HepG2 (cell line): ENCODE results near the gene ABCA3. TPM values are rescaled to one million over a fixed set of nuclear protein-coding genes. Genes with fewer than 3 reads are reported as not detected.

Experiments
- GPN1 ChIP-seq: sonication (generic); formaldehyde crosslinking; IDR thresholded peaks from 2 replicates; pipeline ENCODE4 v1.5.1; 2020; ENCODE audit warnings: missing genetic modification reagents, borderline replicate concordance
- HHEX ChIP-seq: IDR thresholded peaks from 2 replicates; pipeline ENCODE4 v1.6.1; 2016; ENCODE audit warnings: control low read depth
- HOXD1 ChIP-seq: sonication (generic); formaldehyde crosslinking; IDR thresholded peaks from 2 replicates; pipeline ENCODE4 v1.5.0; 2020; ENCODE audit warnings: missing genetic modification reagents
- LBX2 ChIP-seq: sonication (generic); formaldehyde crosslinking; IDR thresholded peaks from 2 replicates; pipeline ENCODE4 v1.5.0; 2020; ENCODE audit warnings: missing genetic modification reagents, mild to moderate bottlenecking, borderline replicate concordance
- MAF1 ChIP-seq: sonication (generic); formaldehyde crosslinking; IDR thresholded peaks from 2 replicates; pipeline ENCODE4 v1.5.0; 2020; ENCODE audit warnings: missing genetic modification reagents, borderline replicate concordance
- MTF2 ChIP-seq: sonication (generic); formaldehyde crosslinking; IDR thresholded peaks from 2 replicates; pipeline ENCODE4 v1.5.0; 2020; ENCODE audit warnings: missing genetic modification reagents, borderline replicate concordance
- MYPOP ChIP-seq: sonication (generic); formaldehyde crosslinking; IDR thresholded peaks from 2 replicates; pipeline ENCODE4 v1.8.1; 2023; ENCODE audit warnings: mild to moderate bottlenecking, moderate library complexity, missing genetic modification reagents
- NFYC ChIP-seq: IDR thresholded peaks from 2 replicates; pipeline ENCODE4 v1.6.1; 2016; ENCODE audit warnings: missing genetic modification reagents, missing compliant biosample characterization
- NR2F2 ChIP-seq: IDR thresholded peaks from 2 replicates; pipeline ENCODE4 v1.6.1; 2012; ENCODE audit warnings: low read depth, inconsistent platforms, borderline replicate concordance
- SALL1 ChIP-seq: sonication (generic); formaldehyde crosslinking; IDR thresholded peaks from 2 replicates; pipeline ENCODE4 v1.8.0; 2022; ENCODE audit warnings: mild to moderate bottlenecking, missing genetic modification reagents
- TCF7 ChIP-seq: sonication (generic); IDR thresholded peaks from 2 replicates; pipeline ENCODE4 v1.6.1; 2016; ENCODE audit warnings: antibody characterized with exemption, low read depth
- ZBTB2 ChIP-seq: sonication (generic); formaldehyde crosslinking; IDR thresholded peaks from 2 replicates; pipeline ENCODE4 v1.8.0; 2022; ENCODE audit warnings: low read depth, missing genetic modification reagents
- ZBTB7B ChIP-seq: sonication (generic); formaldehyde crosslinking; IDR thresholded peaks from 2 replicates; pipeline ENCODE4 v1.4.0; 2020; ENCODE audit warnings: missing genetic modification reagents
- ZFP91 ChIP-seq: sonication (generic); formaldehyde crosslinking; IDR thresholded peaks from 2 replicates; pipeline ENCODE4 v1.9.0; 2022; ENCODE audit warnings: missing genetic modification reagents, mild to moderate bottlenecking, borderline replicate concordance
- ZMAT3 ChIP-seq: sonication (generic); formaldehyde crosslinking; conservative IDR thresholded peaks from 2 replicates; pipeline ENCODE4 v1.7.0; 2021; ENCODE audit warnings: missing genetic modification reagents
- ZMYM2 ChIP-seq: sonication (generic); formaldehyde crosslinking; IDR thresholded peaks from 2 replicates; pipeline ENCODE4 v1.8.0; 2022; ENCODE audit warnings: mild to moderate bottlenecking, missing genetic modification reagents
- ZNF101 ChIP-seq: sonication (generic); formaldehyde crosslinking; IDR thresholded peaks from 2 replicates; pipeline ENCODE4 v1.4.0; 2020; ENCODE audit warnings: mild to moderate bottlenecking, low read depth, missing genetic modification reagents, borderline replicate concordance
- ZNF251 ChIP-seq: sonication (generic); formaldehyde crosslinking; IDR thresholded peaks from 2 replicates; pipeline ENCODE4 v1.9.0; 2021; ENCODE audit warnings: mild to moderate bottlenecking, missing genetic modification reagents
- ZNF280D ChIP-seq: sonication (generic); formaldehyde crosslinking; IDR thresholded peaks from 2 replicates; pipeline ENCODE4 v1.5.1; 2020; ENCODE audit warnings: mild to moderate bottlenecking, missing genetic modification reagents
- ZNF577 ChIP-seq: sonication (generic); formaldehyde crosslinking; IDR thresholded peaks from 2 replicates; pipeline ENCODE4 v1.4.0; 2020; ENCODE audit warnings: mild to moderate bottlenecking, low read depth, missing genetic modification reagents, borderline replicate concordance
- ZNF879 ChIP-seq: sonication (generic); formaldehyde crosslinking; IDR thresholded peaks from 2 replicates; pipeline ENCODE4 v1.8.1; 2023; ENCODE audit warnings: missing genetic modification reagents
- ZSCAN22 ChIP-seq: sonication (generic); formaldehyde crosslinking; IDR thresholded peaks from 2 replicates; pipeline ENCODE4 v1.4.0; 2020; ENCODE audit warnings: mild to moderate bottlenecking, missing genetic modification reagents
- polyA plus RNA-seq, 8 experiments: library from polyadenylated mRNA; depleted of rRNA in 3 of 8; stranded (reverse) in 7 of 8; unstranded in 1 of 8; fragments of >200 nt; fragmentation: Illumina TruSeq in 4 of 8; extraction: Trizol in 4 of 8; gene quantifications; 2 replicates each; pipeline versions ENCODE4 v1.2.1 to v1.2.3, GENCODE V29; 2011 to 2016; ENCODE audit warnings: low read depth in 4 of 8, missing spikeins in 1 of 8, mixed read lengths in 1 of 8; ENCODE audit not compliant: insufficient read depth in 1 of 8
- total RNA-seq, 5 experiments: library from RNA; depleted of rRNA; stranded (reverse); fragments of >200 nt; fragmentation: Illumina TruSeq; extraction: Trizol; gene quantifications; 2 replicates each; pipeline ENCODE4 v1.2.3, GENCODE V29; 2016; ENCODE audit warnings: low read depth in 1 of 5

Gene ABCA3
- total and polyA plus RNA-seq, 2 of the 13 experiments (the other 11 are each of a cell fraction or from before 2014, with no cell fraction given), result 0.60 to 1.5 TPM

GRCh38 chr16:2339521-2340484 is 725 bp downstream of the ABCA3 start (continued):
- TF ChIP-seq ZFP91 (CRISPR knock-in tag) (peak; percentile 51; the same call in 1 of the 2 replicates), HOXD1 (CRISPR knock-in tag) (no peak), ZBTB7B (0 out of 2 replicates have a peak, but pooled peaks have one; percentile 22), ZSCAN22 (CRISPR knock-in tag) (no peak), ZNF577 (CRISPR knock-in tag) (no peak), GPN1 (no peak), ZMAT3 (CRISPR knock-in tag) (no peak), ZNF280D (CRISPR knock-in tag) (no peak), ZNF879 (CRISPR knock-in tag) (no peak), SALL1 (peak; percentile 51; the same call in 1 of the 2 replicates), ZMYM2 (0 out of 2 replicates have a peak, but pooled peaks have one; percentile 38), NFYC (CRISPR knock-in tag) (no peak), TCF7 (no peak), ZBTB2 (0 out of 2 replicates have a peak, but pooled peaks have one; percentile 27), MTF2 (CRISPR knock-in tag) (peak; percentile 95), NR2F2 (no peak), ZNF251 (CRISPR knock-in tag) (no peak), HHEX (CRISPR knock-in tag) (no peak), ZNF101 (CRISPR knock-in tag) (no peak), MAF1 (CRISPR knock-in tag) (no peak), MYPOP (CRISPR knock-in tag) (no peak), LBX2 (no peak)
